GM18502 (cell line): ENCODE results near the gene EEFSEC.

Source experiments
- ATAC-seq: cut with Tn5 transposase; IDR thresholded peaks from one replicate; pipeline ENCODE4 v1.9.1; 2021; ENCODE audit warnings: mild to moderate bottlenecking; ENCODE audit not compliant: unreplicated experiment, poor library complexity

Gene EEFSEC

DNA sequence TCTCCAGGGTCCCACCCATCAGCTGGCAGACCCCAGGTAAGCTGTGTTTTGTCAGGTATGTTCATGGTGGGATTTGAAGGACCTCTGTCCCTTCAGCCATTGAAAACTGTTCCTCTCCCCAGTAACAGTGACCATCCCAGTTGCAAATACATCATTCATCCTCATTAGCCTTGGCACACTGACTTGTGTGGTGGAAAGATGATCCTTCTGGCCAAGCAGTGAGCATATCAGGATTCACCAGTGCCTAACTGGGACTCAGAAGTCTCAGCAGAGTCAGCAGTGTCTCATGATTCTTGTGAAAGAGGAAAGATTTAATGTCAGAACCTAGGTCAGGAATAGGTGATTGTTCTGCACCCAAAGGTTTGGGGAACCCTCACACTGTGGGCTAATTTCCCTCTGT is 223.2 kb downstream of the EEFSEC start:
- no peak for ATAC-seq

DNA sequence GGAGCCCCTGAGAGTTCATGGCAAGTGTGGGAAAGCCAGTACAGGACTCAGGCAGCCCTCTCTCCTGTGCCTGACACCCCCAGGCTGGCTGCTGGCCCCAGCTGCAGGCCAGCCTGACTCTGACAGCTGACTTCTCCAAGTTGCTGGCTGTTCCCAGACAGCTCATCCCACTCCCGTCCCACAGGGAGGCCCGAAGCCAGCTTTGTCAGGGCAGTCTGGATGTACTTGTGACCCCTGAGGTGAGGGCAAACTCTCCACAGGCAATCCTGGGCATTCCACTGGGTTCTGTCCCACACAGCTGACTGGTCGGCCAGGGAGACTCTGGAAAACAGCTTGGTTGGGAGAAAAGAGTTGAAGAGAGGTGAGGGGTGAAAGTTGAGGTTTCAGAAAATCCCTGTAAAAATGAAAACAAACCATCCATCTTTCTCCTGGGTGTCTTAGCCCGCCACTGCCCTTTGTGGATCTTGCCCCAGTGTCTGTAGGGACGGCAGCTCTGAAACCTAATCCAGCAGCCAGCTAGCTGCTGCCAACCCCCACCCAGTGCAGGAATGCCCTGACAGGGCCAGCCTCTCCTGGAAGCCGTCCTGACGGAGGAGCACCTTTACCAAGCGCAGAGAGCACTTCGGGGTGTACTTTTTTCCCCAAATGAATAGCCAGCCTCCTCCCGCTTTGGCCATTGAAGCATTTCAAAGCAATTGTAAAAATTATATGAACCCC is 225.5 kb downstream of the EEFSEC start:
- no peak for ATAC-seq

- no peak for ATAC-seq
Measured at GRCh38 chr3:128379367-128380160, 226.3 kb downstream of the EEFSEC start.

DNA sequence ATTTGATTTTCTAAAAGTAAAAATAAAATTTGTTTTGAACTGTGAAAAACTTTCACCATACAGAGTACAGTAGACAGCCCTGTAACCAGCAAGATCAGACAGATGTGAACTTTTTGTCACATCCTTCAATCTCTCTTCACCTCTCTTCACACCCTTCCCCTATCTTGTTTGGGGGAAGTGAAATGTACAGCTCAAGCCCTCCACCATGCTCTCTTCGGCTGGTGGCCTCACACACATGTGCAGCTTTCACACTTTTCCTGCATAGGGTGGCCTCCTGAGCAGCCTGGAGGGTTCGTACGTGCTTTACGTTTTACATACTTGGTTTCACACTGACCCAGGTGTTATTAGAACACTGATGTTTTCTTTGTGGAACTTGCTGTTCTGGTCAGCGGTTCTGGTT is 227.0 kb downstream of the EEFSEC start:
- no peak for ATAC-seq

DNA sequence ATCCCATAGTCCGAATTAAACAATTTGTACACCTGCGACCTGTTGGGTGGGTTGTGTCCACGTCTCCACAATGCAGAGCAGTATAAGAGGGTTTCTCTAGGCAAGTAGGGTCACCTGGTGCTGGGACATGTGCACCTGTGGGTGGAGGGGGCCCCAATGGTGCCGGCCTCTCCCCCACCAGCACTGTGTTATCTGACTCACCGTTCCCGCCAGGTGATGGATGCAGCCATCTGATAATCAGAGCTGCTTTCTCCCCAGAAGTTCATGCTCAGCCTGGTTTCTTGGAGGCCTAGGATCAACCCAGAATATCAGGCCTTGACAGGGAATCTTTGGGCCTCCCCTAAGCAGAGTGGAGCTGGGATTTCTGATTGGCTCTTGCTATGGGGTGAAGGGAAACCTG is 227.4 kb downstream of the EEFSEC start:
- no peak for ATAC-seq

DNA sequence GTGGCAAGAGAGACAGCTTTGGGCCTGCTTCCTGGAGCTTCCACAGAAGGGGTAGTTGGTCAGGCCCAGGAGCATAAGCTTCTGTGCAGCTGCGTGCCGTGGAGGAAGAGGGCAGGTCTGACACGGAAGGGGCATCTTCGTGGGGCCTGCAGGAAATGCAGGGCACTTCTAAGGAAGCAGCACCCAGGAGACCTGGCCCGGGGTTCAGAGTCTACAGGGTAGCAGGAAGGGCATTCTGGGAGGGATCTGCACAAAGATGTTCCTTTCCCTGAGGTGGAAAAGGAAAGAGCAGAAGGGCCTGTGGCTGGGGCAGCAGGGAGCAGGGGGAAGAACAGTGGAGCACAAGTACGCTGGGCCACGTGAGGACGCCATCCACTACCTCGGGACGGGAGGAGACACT is 228.3 kb downstream of the EEFSEC start:
- ATAC-seq = no peak

DNA sequence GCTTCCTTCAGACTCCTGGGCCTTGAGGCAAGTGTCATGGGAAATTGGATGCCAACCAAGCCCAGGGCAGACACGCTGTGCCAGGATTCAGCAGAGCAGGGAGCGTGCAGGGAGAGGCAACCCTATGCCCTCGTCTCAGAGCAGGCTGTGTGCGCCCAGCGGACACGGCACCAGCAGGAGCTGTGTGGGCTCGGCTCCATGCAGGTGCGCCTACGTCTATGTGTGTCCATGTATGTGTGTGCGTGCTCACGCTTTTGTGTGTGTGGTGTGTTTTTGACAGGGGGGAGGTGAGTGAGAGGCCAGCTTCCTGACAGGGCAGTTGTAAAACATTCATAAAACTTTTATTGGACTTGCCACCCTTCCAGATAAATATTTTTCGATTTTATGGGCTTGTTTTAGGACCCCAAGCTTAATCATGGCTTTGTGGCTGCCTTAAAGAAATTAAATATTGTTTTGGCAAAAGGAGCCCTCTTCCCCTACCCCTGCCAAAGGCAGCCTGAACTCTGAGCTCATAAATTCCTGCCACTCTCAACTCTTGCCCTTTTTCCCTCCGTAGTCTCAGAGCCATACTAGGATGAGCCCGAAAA is 229.0 kb downstream of the EEFSEC start:
- no peak for ATAC-seq

DNA sequence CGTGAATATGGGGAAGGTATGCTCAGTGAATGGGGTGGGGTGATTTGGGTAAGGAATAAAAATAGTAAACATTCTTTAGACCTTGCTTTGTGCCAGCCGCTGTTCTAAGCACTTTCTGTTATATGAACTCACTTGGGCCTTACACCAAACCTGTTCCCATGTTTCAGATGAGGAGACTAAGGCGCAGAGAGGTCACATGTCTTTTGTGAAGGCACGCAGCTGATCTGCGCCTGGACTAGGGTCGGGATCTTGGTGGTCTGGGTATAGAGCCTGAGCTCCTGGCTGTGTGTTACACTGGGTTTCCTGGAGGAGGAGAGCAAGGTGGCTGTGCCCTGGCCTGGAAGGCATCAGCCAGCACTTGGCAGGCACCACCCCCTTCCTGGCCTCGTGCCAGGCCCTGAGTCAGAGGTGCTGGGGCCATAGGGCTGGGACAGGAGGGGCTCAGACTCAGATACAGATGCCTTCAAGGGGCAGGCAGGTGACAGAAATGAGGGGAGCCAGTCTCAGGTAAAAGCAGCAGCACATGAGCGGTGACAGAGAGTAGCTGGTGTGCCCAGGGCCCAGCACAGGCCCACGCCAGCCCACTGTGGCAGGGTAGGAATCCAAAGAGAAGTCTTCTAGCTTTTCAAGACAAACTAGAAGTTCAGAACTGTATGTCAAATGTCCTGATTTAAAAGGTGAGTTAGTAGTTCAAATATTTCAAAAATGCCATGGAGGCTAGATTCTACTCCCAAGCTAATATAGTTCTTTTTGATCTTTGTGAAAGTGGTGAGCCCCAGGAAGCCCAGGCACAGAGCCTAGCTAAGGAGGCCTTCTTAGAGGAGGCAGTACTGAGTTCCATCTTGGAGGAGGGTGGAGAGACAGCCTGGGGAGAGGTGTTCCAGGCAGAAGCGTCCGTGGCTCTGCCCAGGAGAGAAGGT is 230.3 kb downstream of the EEFSEC start:
- ATAC-seq = no peak

GRCh38 chr3:128385080-128385832 is 232.0 kb downstream of the EEFSEC start:
- ATAC-seq = no peak

DNA sequence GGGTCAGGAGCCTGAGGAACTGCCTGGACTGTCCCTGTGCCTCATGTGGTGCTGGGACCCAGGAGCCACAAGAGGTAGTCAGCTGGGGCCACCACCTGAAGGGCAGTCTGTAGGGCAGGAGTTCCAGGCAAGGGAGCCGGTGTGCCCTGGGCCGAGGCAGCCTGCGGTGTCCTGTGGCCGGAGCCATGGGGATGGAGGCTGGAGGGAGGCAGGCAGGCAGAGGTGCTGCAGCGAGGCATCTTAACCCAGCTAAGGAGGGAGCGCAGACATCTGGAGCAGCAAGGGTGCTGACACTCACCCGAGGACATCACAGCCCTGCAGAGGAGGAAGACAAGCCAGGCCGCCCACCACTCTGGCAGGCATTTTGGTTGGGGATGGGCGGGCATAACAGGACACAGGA is 235.7 kb downstream of the EEFSEC start:
- ATAC-seq = no peak

- no peak for ATAC-seq
Measured at GRCh38 chr3:128390867-128391266, 237.6 kb downstream of the EEFSEC start.

DNA sequence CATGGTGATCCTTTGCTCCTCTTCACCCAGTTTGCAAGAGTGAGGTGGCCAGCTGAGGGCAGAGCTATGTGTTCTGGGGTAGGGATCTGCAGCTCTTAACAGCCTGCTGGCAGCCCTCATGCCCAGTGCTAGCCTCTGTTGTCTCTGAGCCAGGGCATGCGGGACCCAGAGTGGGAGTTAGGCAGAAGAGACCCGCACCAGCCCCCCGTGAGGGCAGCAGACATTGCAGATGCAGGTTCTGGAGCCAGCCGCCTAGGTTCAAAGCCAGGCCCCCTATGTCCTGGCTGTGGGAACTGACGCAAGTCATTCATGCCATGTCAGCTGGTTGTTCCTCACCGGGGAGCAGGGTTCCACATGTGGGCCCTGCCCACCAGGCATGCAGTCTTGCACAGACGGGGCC is 238.7 kb downstream of the EEFSEC start:
- no peak for ATAC-seq

DNA sequence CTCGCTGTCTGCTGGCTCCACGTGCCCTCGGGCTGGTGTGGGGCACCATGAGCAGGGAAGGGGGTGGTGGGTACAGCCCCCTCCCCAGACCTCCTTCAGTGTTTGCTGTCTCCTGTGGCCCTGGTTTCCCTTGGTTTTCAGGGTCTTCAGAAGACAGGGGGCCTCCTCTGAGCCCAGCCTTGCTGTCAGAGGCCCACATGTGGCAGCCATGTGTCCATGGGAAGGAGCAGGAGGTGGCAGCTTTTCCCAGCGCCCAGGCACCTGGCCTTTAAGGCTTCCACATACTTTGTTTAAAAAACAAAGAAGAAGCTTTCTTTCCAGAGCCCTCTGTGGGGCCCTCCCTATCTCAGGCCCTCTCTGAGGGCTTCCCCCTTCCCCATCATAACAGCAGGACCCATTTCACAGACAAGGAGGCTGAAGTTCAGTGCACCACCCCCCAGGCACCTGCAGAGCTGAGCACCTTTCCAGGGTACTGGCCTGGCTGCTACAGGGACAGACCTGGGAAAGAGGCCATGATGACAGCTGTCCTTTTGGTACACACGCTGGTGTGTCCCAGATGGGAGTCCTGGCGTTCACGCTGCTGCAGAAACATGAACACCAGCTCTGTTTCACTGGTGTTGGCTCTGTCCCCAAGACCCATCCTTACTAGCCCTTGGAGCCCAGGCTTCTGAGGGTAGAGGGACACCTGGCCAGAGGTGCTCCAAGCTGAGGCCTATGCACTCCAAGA is 239.7 kb downstream of the EEFSEC start:
- ATAC-seq = no peak

- ATAC-seq = no peak
Measured at GRCh38 chr3:128394033-128394432, 240.8 kb downstream of the EEFSEC start.

- ATAC-seq = no peak
Measured at GRCh38 chr3:128395046-128395445, 241.8 kb downstream of the EEFSEC start.

DNA sequence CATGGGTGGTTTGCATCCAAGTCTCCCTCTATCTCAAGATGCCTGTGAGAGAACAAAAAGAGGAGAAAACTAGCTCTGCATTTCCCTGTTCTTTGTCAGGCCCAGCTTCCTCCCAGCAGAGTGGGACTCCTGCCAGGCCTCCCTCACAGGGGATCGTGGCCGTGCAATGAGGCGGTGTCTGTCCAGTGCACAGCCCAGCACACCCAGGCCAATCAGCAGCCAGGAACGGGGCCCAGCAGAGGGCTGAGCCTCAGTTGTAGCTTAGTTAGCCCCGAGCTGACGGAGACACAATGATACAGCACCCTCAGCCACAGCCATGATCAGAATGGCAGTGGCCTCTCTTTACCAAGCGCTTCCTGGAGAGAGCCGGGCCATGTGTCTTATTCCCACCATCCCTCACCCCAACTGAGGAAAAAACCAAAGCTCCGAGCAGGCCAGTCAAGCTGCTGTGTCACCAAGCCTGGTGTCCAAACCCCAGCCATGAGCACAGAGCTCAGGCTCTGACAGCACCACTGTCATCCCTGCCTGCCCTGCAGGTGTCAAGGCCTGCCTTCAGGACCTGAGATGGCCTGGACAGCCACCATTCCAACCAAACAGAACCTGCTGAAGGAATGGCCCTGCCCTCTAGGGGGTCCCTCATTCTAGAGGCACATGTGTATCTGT is 242.3 kb downstream of the EEFSEC start:
- ATAC-seq = no peak

DNA sequence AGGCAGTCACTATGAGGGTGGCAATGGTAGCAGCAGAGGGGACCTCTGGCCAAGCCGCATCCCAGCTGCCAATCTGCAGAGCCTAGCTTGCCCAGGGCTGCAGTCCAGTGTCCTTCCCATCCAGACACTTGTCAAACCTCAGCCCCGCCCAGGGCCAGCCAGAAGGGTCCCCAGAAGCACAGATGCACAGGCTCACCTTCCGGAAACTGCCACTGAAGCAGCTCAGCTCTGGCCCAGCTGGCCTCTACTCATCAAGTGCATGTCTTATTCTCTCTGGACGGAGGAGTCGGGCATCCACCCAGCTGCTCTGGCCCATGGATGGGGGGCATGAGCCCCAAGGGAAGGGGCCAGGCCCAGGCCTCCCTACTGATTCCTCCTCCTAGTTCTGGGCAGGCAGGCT is 244.2 kb downstream of the EEFSEC start:
- ATAC-seq = no peak

DNA sequence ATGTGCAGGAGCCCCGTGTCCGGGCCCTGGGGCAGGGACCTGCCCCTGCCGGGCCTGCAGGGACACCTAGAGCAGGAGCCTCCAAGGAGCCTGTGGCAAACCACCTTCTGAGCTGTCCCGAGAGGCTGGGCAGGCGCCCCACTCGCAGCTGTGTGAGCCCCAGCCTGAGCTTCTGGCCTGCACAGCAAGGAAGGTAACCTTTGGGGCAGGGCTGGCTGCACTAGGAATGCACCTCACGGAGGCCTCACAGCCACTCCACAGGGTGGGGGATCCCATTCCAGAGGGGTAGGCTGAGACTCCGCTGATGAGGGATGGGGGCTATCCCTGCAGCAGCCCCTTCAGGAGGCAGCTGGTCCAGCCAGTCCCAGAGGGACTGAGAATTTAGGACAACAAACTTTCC is 245.3 kb downstream of the EEFSEC start:
- ATAC-seq = no peak
